NCI-H2081 (cell line): Measurements from ENCODE around the gene PRDM12.

ENCODE experiments used
- DNase-seq, 2 experiments: peaks; one replicate each; lab custom pipeline; 2025; lab: John Stamatoyannopoulos, UW

PRDM12 gene

GRCh38 chr9:130728721-130729120 lies 64.3 kb downstream of the PRDM12 start:
- DNase-seq: no peak

- no peak for DNase-seq
These were observed 64.8 kb downstream of the PRDM12 start for GRCh38 chr9:130729145-130729544.

- peak; percentile 70 to 92 for DNase-seq
These were observed 67.0 kb downstream of the PRDM12 start for GRCh38 chr9:130731355-130731754.

- peak; percentile 71 to 91 for DNase-seq
These were observed 67.7 kb downstream of the PRDM12 start for GRCh38 chr9:130732136-130732535.
